Gastrocnemius medialis (tissue), 4 donors: ENCODE data around the gene SUSD4. TPM values are rescaled to one million over a fixed set of nuclear protein-coding genes. Genes with fewer than 3 reads are reported as not detected.

Experiments used
- ATAC-seq, 2 donors: fragments of 150-250 bp; one replicate each; pipeline ENCODE4 v1.9.1; 2016
- DNase-seq, 2 donors: peaks; one replicate each; pipeline ENCODE4 v3.0.0-alpha.2; 2019
- H3K27ac ChIP-seq, 4 donors: fragments of 200-600 bp; sonication (generic); 1 replicate in 1 of 4; 2 replicates in 3 of 4; pipeline ENCODE4 v1.5.1; 2016 to 2018; ENCODE audit warnings: mild to moderate bottlenecking in 2 of 4, moderate library complexity in 1 of 4
- H3K27me3 ChIP-seq, 3 donors: fragments of 200-600 bp; sonication (generic) in 2 of 3; 1 replicate in 1 of 3; 2 replicates in 2 of 3; pipeline versions ENCODE4 v1.5.1 to v1.6.0; 2016 to 2019; ENCODE audit warnings: mild to moderate bottlenecking in 1 of 3, moderate library complexity in 1 of 3
- H3K36me3 ChIP-seq, 2 donors: fragments of 200-600 bp; sonication (generic) in 1 of 2; one replicate each; pipeline ENCODE4 v1.5.1; 2017 to 2018
- H3K4me1 ChIP-seq, 2 donors: fragments of 200-600 bp; sonication (generic) in 1 of 2; one replicate each; pipeline ENCODE4 v1.5.1; 2016 to 2017; ENCODE audit warnings: mild to moderate bottlenecking in 2 of 2
- H3K4me3 ChIP-seq, 4 donors: fragments of 200-600 bp; sonication (generic) in 3 of 4; 1 replicate in 1 of 4; 2 replicates in 3 of 4; pipeline ENCODE4 v1.5.1; 2016 to 2019; ENCODE audit warnings: mild to moderate bottlenecking in 2 of 4
- H3K9me3 ChIP-seq, 3 donors: fragments of 200-600 bp; sonication (generic) in 2 of 3; 1 replicate in 1 of 3; 2 replicates in 2 of 3; pipeline ENCODE4 v1.5.1; 2016 to 2019
- POLR2A ChIP-seq, 2 donors: fragments of 450-650 bp; IDR thresholded peaks; one replicate each; pipeline ENCODE4 v1.6.1; 2017; ENCODE audit warnings: antibody characterized with exemption in 2 of 2, mild to moderate bottlenecking in 2 of 2, moderate library complexity in 2 of 2
- in situ Hi-C, 4 donors: fragments of 200-750 bp; cut with MboI; loops; one replicate each; pipeline versions ENCODE4 v1.15.0 to v1.8.0; 2017; ENCODE audit warnings: low sequenced_read_pairs in 4 of 4
- intact Hi-C: fragments of 100-400 bp; cut with DNase I; formaldehyde crosslinking; loops from one replicate; pipeline ENCODE4 v1.15.1; 2023; ENCODE audit warnings: low total_unique reads
- total RNA-seq, 4 donors: library from RNA; depleted of rRNA; stranded (reverse); fragments of >200 nt; gene quantifications; one replicate each; pipeline versions ENCODE4 v1.1.0 to v1.2.3, GENCODE V29; 2016
- TF ChIP-seq, protein P1 (sequence below), 5 experiments: fragments of 450-650 bp in 3 of 5; fragments of 200-600 bp in 2 of 5; sonication (generic) in 2 of 5; IDR thresholded peaks in 4 of 5; conservative IDR thresholded peaks in 1 of 5; 1 replicate in 4 of 5; 2 replicates in 1 of 5; pipeline ENCODE4 v1.5.1; 2016 to 2019; ENCODE audit warnings: antibody characterized with exemption in 5 of 5, mild to moderate bottlenecking in 3 of 5, moderate library complexity in 3 of 5

SUSD4 gene
- total RNA-seq, 4 donors from 2014 or later: 1.2 to 4.0 (median 3.3) TPM; not detected in 1

DNA sequence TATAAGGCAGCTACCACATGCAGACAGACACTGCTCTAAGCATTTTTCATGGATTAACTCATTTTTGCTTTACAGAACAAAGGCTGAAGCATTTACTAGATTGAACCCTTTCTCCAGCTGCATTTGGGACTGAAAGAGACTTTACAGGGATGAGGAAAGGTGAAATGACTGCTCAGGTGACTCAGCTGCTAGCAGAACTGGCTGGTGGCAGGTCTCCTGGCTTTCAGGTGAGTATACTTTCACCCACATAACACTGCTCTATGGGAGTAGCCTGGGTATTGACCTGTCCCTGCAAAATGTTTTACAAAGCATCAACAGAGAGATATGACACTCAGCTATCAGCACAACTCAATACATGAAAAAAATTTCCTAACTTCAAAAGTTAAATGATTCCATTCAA lies 26.6 kb upstream of the SUSD4 start:
- Histone ChIP-seq H3K9me3 (no peaks in the 10 kb centered on the region), H3K4me1 (no peaks in the 10 kb centered on the region), H3K27ac (no peak overlapping the region), H3K4me3 (no peak overlapping the region), H3K36me3 (no peaks in the 10 kb centered on the region), H3K27me3 (peaks cover 8 to 32% (median 19%) of the 10 kb centered on the region in 3 donors)
- TF ChIP-seq, protein P1, sequence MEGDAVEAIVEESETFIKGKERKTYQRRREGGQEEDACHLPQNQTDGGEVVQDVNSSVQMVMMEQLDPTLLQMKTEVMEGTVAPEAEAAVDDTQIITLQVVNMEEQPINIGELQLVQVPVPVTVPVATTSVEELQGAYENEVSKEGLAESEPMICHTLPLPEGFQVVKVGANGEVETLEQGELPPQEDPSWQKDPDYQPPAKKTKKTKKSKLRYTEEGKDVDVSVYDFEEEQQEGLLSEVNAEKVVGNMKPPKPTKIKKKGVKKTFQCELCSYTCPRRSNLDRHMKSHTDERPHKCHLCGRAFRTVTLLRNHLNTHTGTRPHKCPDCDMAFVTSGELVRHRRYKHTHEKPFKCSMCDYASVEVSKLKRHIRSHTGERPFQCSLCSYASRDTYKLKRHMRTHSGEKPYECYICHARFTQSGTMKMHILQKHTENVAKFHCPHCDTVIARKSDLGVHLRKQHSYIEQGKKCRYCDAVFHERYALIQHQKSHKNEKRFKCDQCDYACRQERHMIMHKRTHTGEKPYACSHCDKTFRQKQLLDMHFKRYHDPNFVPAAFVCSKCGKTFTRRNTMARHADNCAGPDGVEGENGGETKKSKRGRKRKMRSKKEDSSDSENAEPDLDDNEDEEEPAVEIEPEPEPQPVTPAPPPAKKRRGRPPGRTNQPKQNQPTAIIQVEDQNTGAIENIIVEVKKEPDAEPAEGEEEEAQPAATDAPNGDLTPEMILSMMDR (IDR thresholded peaks at IDR 0.05 in 4 of 5, conservative IDR thresholded peaks at IDR 0.05 in 1 of 5): no peak
- TF ChIP-seq POLR2A (IDR thresholded peaks at IDR 0.05): no peak
- in situ Hi-C loops (no loop called here), intact Hi-C loops (no loop called here)
- ATAC-seq: no peak
- no peak for DNase-seq

DNA sequence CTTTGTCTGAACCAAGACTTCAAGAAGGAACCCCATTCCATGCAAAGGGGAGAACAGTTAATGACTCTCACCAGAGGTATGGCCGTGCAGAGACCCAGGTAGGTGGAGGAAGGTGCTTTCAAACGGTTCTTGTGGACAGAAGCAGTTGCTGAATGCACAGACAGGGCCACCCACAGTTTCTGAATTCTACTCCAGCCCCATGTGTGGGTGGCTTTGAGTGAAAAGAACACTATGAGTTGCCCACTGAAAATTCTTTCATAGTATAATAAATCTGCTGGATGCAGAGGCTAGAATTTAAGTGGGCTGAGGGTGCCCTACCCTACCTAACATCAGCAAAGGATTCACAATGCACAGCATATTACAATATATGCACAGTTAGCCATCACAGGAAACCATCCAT lies 22.0 kb upstream of the SUSD4 start:
- Histone ChIP-seq H3K4me3 (no peak overlapping the region), H3K36me3 (no peaks in the 10 kb centered on the region), H3K4me1 (no peaks in the 10 kb centered on the region), H3K27me3 (no peaks in the 10 kb centered on the region), H3K27ac (no peak overlapping the region), H3K9me3 (no peaks in the 10 kb centered on the region)
- intact Hi-C loops: no loop called here
- TF ChIP-seq POLR2A (IDR thresholded peaks at IDR 0.05): no peak
- TF ChIP-seq, protein P1 (IDR thresholded peaks at IDR 0.05 in 4 of 5, conservative IDR thresholded peaks at IDR 0.05 in 1 of 5): no peak
- no peak for DNase-seq
- ATAC-seq: no peak
- in situ Hi-C loops: no loop called here

DNA sequence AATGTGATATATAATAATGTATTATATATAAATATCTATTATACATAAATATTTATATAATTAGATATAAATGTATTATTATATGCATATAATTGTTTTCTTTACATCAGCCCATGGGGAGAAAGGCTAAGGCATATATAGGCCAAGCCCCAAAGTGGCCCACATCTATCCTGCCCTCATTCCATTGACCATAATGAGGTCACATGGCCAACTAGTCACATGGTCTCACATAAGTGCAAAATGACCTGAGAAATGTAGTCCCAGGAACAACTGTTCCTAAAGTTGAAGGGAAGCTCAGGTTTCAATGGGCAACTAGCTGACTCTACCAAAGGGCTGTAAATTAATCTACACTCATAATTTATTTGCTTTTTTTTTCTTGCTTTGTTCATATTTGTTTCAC lies 14.8 kb upstream of the SUSD4 start:
- intact Hi-C loops: no loop called here
- H3K4me1 ChIP-seq: no peaks in the 10 kb centered on the region
- no peaks in the 10 kb centered on the region for H3K36me3 ChIP-seq
- no peak for ATAC-seq
- in situ Hi-C loops: no loop called here
- no peak overlapping the region for H3K4me3 ChIP-seq
- TF ChIP-seq POLR2A (IDR thresholded peaks at IDR 0.05): no peak
- TF ChIP-seq, protein P1 (IDR thresholded peaks at IDR 0.05 in 4 of 5, conservative IDR thresholded peaks at IDR 0.05 in 1 of 5): no peak
- DNase-seq: no peak
- no peak overlapping the region for H3K27ac ChIP-seq
- H3K27me3 ChIP-seq: no peaks in the 10 kb centered on the region
- H3K9me3 ChIP-seq: no peaks in the 10 kb centered on the region

DNA sequence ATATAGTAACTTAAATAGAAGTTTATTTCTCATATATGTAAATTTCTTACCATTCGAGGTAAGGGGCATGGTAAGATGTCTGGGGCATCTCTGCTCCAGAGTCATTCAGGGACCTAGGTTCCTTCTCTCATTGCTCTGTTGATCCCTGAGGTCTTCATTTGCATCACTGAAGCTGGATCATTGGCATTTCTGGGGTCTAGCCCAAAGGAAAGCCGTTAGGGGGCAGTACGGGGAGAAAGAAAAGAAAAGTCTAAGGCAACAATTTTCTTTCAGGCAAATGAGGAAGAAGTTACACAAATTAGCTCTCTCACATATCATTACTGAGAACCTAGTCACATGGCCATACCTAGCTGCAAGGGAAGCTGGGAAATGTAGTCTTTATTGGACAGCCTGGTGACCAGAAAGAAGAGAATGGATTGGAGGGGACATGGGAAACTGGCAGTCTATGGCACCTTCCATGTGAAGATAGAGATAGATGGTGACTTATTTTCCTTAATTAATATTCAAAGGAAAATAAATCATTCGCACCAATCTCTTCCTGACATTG lies 10.2 kb upstream of the SUSD4 start:
- Histone ChIP-seq H3K27ac (no peak overlapping the region), H3K36me3 (no peaks in the 10 kb centered on the region), H3K4me3 (no peak overlapping the region), H3K9me3 (no peaks in the 10 kb centered on the region), H3K4me1 (no peaks in the 10 kb centered on the region), H3K27me3 (peaks cover 0 to 2% (median 0%) of the 10 kb centered on the region in 3 donors)
- ATAC-seq: no peak
- DNase-seq: no peak
- in situ Hi-C loops (no loop called here), intact Hi-C loops (no loop called here)
- TF ChIP-seq, protein P1 (IDR thresholded peaks at IDR 0.05 in 4 of 5, conservative IDR thresholded peaks at IDR 0.05 in 1 of 5): no peak
- no peak for TF ChIP-seq POLR2A (IDR thresholded peaks at IDR 0.05)
